ENCODE data around the gene TM4SF4. TPM values are rescaled to one million over a fixed set of nuclear protein-coding genes. Genes with fewer than 3 reads are reported as not detected.

Gene TM4SF4
- total and polyA plus RNA-seq, 2 experiments from 2014 or later = not detected

DNA sequence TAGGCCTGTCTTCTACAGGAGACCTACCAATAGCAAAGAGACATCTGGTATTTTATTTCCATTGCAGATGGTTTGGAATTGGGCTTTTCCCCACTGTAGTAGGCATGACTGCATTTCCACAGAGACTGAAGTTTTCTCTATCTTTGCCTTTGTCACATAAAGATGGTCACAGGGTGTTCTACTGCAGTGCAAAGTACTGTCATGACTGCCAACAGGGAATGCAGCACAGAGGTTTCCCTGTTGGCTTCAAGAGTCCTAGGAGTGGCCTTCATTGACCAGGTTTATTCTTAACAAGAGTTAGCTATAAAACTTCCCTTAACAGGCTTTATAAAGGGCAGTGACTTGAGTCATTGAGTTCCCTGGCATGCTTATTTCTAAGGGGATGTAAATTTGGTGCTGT lies 36.8 kb upstream of the TM4SF4 start (continued):
- TF ChIP-seq, protein P1, sequence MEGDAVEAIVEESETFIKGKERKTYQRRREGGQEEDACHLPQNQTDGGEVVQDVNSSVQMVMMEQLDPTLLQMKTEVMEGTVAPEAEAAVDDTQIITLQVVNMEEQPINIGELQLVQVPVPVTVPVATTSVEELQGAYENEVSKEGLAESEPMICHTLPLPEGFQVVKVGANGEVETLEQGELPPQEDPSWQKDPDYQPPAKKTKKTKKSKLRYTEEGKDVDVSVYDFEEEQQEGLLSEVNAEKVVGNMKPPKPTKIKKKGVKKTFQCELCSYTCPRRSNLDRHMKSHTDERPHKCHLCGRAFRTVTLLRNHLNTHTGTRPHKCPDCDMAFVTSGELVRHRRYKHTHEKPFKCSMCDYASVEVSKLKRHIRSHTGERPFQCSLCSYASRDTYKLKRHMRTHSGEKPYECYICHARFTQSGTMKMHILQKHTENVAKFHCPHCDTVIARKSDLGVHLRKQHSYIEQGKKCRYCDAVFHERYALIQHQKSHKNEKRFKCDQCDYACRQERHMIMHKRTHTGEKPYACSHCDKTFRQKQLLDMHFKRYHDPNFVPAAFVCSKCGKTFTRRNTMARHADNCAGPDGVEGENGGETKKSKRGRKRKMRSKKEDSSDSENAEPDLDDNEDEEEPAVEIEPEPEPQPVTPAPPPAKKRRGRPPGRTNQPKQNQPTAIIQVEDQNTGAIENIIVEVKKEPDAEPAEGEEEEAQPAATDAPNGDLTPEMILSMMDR (conservative IDR thresholded peaks at IDR 0.05; ENCODE audit: low read depth in 2 of 2) = no peak
- no peak for TF ChIP-seq EZH2phosphoT487 (IDR thresholded peaks at IDR 0.05; ENCODE audit: unreplicated experiment)
- TF ChIP-seq, protein P2, sequence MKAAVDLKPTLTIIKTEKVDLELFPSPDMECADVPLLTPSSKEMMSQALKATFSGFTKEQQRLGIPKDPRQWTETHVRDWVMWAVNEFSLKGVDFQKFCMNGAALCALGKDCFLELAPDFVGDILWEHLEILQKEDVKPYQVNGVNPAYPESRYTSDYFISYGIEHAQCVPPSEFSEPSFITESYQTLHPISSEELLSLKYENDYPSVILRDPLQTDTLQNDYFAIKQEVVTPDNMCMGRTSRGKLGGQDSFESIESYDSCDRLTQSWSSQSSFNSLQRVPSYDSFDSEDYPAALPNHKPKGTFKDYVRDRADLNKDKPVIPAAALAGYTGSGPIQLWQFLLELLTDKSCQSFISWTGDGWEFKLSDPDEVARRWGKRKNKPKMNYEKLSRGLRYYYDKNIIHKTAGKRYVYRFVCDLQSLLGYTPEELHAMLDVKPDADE (IDR thresholded peaks at IDR 0.05) = no peak
- TF ChIP-seq CREB1 (CRISPR knock-in tag; IDR thresholded peaks at IDR 0.05; ENCODE audit: low read depth) = no peak
- TF ChIP-seq EZH2 (IDR thresholded peaks at IDR 0.05; ENCODE audit: low read depth, unreplicated experiment) = no peak
- TF ChIP-seq, protein P3, sequence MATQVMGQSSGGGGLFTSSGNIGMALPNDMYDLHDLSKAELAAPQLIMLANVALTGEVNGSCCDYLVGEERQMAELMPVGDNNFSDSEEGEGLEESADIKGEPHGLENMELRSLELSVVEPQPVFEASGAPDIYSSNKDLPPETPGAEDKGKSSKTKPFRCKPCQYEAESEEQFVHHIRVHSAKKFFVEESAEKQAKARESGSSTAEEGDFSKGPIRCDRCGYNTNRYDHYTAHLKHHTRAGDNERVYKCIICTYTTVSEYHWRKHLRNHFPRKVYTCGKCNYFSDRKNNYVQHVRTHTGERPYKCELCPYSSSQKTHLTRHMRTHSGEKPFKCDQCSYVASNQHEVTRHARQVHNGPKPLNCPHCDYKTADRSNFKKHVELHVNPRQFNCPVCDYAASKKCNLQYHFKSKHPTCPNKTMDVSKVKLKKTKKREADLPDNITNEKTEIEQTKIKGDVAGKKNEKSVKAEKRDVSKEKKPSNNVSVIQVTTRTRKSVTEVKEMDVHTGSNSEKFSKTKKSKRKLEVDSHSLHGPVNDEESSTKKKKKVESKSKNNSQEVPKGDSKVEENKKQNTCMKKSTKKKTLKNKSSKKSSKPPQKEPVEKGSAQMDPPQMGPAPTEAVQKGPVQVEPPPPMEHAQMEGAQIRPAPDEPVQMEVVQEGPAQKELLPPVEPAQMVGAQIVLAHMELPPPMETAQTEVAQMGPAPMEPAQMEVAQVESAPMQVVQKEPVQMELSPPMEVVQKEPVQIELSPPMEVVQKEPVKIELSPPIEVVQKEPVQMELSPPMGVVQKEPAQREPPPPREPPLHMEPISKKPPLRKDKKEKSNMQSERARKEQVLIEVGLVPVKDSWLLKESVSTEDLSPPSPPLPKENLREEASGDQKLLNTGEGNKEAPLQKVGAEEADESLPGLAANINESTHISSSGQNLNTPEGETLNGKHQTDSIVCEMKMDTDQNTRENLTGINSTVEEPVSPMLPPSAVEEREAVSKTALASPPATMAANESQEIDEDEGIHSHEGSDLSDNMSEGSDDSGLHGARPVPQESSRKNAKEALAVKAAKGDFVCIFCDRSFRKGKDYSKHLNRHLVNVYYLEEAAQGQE (IDR thresholded peaks at IDR 0.05; ENCODE audit: unreplicated experiment) = no peak
- no peak for TF ChIP-seq POLR2AphosphoS5 (IDR thresholded peaks at IDR 0.05; ENCODE audit: low read depth)

DNA sequence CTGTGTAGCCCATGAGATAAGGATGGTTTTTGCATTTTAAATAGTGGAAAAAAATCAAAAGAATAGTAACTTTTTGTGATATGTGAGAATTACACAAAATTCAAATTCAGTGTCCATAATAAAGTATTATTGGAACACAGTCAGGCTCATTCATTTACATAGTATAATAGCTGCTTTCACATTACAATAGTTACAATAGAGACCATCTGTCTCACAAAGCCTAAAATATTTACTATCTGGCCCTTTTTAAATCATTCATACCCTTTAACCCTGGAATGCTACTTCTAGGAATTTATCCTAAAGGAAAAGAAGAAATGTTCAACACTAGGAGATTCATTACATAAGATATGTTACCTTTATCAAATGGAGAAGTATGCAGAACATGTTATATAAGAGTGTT lies 35.5 kb upstream of the TM4SF4 start:
- H3K9me3 Mint-ChIP-seq = peaks cover 4% of the 10 kb centered on the region; the same call in 2 of the 3 replicates
- no peaks in the 10 kb centered on the region for H3K27me3 ChIP-seq (ENCODE audit: insufficient read depth)
- no peaks in the 10 kb centered on the region for H4K20me1 ChIP-seq (replicated peaks; ENCODE audit: insufficient read depth)
- H3K4me1 ChIP-seq (ENCODE audit: insufficient read depth) = no peaks in the 10 kb centered on the region
- H2AFZ ChIP-seq = no peak overlapping the region
- ATAC-seq (no peak), DNase-seq (ENCODE audit: low spot score) (no peak)
- H3K36me3 ChIP-seq (ENCODE audit: insufficient read depth) = no peaks in the 10 kb centered on the region
- no peak overlapping the region for H3K4me3 ChIP-seq
- H3F3A ChIP-seq (replicated peaks; ENCODE audit: low read depth) = no peaks in the 10 kb centered on the region
- no peaks in the 10 kb centered on the region for H3K27me3 Mint-ChIP-seq (ENCODE audit: insufficient read depth, low read depth, poor library complexity)
- no peak overlapping the region for H3K4me2 ChIP-seq
- H3K4me1 Mint-ChIP-seq = peaks cover 4% of the 10 kb centered on the region; the same call in 2 of the 3 replicates
- no peaks in the 10 kb centered on the region for H3K79me2 ChIP-seq (replicated peaks; ENCODE audit: insufficient read depth)
- no peak overlapping the region for H3K27ac ChIP-seq (ENCODE audit: low read depth)
- H3K27ac Mint-ChIP-seq = no peak overlapping the region
- 0 out of 3 replicates have a peak, but pooled peaks cover 2% of the 10 kb centered on the region for H3K36me3 Mint-ChIP-seq (ENCODE audit: low read depth)
- no peak overlapping the region for H3K4me3 Mint-ChIP-seq
- H3K9me2 ChIP-seq (ENCODE audit: insufficient read depth) = 0 out of 2 replicates have a peak, but pooled peaks cover 6% of the 10 kb centered on the region
- TF ChIP-seq, protein P2 (IDR thresholded peaks at IDR 0.05) = no peak
- TF ChIP-seq POLR2AphosphoS5 (IDR thresholded peaks at IDR 0.05; ENCODE audit: low read depth) (no peak), EZH2 (IDR thresholded peaks at IDR 0.05; ENCODE audit: low read depth, unreplicated experiment) (no peak), JUNB (IDR thresholded peaks at IDR 0.05; ENCODE audit: unreplicated experiment) (no peak), CREB1 (CRISPR knock-in tag; IDR thresholded peaks at IDR 0.05; ENCODE audit: low read depth) (no peak)
- TF ChIP-seq, protein P3 (IDR thresholded peaks at IDR 0.05; ENCODE audit: unreplicated experiment) = no peak

Data from GM23338 (cell line).